Fibroblast of skin of scalp (primary cell): Measurements from ENCODE around the gene PNPLA6.
"Not testable (repeated sequence)": the region's sequence is repeated elsewhere in the genome, so short reads cannot be mapped to it uniquely, and the experiment has no call there.

ENCODE experiments used
- DNase-seq: peaks from one replicate; pipeline ENCODE4 v3.0.0-alpha.2; 2013

The PNPLA6 gene

GRCh38 chr19:7533925-7534480 is 1.5 kb upstream of the PNPLA6 start:
- peak; percentile 90 for DNase-seq

DNA sequence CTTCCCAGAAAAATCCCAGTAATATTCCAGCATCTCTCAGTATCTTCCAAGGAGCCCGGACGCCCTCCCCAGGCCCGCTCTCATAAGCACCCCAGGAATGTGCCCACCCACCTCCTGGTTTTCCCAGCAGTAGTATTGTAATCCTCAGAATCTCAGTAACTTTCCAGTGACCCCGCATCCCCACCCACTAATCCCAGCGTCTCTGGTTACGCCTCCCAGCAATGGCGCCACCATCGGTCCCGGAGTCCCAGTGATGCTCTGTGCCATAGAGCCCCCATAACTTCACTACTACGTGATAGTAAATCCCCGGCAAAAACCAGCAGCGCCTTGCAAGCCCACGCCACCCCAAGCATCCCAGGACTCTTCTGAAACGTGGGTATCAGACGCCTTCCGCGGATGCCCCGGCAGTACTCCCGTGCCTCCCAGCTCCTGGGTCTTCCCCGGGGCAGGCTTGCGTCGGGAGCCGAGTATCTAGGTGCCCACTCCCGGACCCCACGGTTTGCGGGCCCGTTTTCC is 928 bp upstream of the PNPLA6 start:
- peak; percentile 87 for DNase-seq

DNA sequence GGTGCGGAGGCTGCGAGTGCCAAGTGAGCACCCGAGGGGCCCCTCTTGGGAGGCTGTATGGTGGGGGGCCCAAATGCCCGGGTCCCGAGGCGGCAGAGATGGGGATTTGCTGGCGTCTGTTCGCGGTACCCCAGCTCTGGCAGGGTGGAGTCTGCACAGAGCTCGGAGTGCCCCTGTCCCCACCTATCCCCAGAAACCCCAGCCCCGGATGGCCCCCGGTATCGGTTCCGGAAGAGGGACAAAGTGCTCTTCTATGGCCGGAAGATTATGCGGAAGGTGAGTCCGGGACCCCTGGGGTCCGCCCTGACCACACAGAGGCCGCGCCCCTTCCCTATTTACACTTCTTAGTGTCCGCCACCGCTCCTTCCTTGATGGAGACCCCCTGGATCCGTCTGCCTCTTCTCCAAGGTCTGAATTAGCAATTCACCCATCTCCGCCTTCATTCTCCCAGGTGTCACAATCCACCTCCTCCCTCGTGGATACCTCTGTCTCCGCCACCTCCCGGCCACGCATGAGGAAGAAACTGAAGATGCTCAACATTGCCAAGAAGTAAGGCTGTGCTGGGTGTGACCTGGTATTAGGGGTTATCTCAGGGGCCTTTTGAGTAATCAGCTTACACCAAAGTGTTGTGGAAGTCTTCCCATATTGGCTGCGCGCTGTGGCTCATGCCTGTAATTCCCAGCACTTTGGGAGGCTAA is 630 bp downstream of the PNPLA6 start:
- no peak for DNase-seq

GRCh38 chr19:7538990-7539389 is 3.5 kb downstream of the PNPLA6 start:
- not testable (repeated sequence) for DNase-seq

GRCh38 chr19:7539827-7540425 is 4.4 kb downstream of the PNPLA6 start:
- DNase-seq: no peak

- peak; percentile 26 for DNase-seq
Measured at GRCh38 chr19:7540761-7541474, 5.4 kb downstream of the PNPLA6 start.

DNA sequence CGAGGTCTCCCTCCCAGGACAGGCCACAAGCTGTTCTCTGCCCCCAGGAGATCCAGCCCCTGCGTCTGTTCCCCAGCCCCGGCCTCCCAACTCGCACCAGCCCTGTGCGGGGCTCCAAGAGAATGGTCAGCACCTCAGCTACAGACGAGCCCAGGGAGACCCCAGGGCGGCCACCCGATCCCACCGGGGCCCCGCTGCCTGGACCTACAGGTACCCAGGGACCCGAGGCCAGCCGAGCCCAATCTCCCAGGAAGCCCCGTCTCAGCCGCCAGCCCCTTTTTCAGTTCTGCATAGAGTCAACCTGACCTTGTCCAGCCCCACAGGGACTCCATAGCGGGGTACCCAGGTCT is 5.9 kb downstream of the PNPLA6 start:
- DNase-seq: no peak

DNA sequence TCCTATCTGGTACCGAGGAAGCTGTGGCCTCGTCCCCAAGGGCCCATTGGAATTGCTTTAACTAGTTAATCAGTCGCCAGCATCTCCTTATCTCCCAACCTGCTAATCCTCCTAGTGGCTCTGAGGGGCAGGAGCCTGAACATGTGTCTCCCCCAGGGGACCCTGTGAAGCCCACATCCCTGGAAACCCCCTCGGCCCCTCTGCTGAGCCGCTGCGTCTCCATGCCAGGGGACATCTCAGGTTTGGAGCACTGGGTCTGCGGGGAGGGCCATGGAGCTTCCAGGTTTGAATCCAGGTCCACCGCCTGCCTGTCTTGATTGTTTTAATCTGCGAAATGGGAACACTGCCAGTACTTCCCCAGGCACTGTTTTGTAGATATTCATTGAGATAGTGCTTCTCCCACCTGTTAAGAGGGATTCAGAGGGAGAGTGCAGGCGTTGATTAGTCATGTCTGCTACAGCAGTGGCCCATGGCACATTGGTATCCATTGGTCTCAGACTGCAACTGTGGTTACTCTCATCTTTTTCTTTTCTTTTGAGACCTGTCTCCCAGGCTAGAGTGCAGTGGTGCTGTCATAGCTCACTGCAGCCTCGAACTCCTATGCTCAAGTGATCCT is 6.4 kb downstream of the PNPLA6 start:
- DNase-seq: no peak

DNA sequence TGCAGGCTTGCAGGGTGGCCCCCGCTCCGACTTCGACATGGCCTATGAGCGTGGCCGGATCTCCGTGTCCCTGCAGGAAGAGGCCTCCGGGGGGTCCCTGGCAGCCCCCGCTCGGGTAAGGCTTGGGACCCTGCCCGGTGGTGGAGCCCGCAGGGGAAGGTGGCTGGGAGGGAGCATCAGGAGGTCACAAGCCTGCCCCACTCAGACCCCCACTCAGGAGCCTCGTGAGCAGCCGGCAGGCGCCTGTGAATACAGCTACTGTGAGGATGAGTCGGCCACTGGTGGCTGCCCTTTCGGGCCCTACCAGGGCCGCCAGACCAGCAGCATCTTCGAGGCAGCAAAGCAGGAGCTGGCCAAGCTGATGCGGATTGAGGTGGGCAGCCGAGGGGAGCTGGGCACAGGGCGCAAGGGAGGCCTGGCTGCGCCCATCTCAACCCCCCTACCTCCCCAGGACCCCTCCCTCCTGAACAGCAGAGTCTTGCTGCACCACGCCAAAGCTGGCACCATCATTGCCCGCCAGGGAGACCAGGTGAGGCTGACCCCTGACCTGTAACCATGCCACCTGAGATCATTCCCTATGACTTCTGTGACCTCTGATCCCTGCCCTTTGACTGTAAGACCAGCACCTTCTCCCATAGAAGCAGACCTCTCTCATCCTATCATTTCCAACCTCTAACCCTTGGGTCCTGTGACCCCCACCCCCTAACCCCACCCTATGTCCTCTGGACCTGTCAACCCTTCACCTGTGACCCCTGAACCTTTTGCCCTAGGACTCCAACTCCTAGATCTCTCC is 7.2 kb downstream of the PNPLA6 start:
- no peak for DNase-seq

- no peak for DNase-seq
Measured at GRCh38 chr19:7544626-7545025, 9.1 kb downstream of the PNPLA6 start.

GRCh38 chr19:7545300-7545699 is 9.8 kb downstream of the PNPLA6 start:
- DNase-seq: no peak

- DNase-seq: no peak
Measured at GRCh38 chr19:7545904-7546303, 10.4 kb downstream of the PNPLA6 start.

DNA sequence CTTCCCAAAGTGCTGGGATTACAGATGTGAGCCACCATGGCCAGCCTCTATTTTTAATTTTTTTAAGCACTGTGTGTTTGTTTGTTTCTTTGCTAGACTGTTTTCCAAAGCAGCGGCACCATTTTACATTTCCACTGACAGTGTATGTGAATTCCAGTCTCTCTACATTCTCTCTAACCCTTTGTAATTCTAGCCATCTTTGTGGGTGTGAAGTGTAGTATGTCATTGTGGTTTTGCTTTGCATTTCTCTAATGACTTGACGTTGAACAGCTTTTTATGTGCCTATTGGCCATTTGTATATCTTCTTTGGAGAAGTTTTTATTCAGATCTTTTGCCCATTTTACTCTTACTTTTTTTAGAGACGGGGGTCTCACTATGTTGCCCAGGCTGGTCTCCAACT is 11.6 kb downstream of the PNPLA6 start:
- DNase-seq: no peak

DNA sequence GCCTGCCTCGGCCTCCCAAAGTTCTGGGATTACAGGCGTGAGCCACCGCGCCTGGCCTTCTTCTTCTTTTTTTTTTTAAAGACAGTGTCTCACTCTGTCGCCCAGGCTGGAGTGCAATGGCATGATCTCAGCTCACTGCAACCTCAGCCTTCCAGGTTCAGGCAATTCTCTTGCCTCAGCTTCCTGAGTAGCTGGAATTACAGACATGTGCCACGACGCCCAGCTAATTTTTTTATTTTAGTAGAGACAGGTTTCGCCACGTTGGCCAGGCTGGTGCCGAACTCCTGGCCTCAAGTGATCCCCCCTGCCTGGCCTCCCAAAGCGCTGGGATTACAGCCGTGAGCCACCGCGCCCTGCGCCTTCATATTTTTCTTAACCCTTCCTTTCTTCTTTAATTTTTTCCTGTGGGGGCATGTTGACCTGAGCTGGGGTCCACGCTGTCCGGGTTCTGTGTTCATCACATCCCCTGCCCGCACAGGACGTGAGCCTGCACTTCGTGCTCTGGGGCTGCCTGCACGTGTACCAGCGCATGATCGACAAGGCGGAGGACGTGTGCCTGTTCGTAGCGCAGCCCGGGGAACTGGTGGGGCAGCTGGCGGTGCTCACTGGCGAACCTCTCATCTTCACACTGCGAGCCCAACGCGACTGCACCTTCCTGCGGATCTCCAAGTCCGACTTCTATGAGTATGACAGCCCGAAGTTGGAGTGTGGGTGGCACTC is 14.1 kb downstream of the PNPLA6 start:
- no peak for DNase-seq

DNA sequence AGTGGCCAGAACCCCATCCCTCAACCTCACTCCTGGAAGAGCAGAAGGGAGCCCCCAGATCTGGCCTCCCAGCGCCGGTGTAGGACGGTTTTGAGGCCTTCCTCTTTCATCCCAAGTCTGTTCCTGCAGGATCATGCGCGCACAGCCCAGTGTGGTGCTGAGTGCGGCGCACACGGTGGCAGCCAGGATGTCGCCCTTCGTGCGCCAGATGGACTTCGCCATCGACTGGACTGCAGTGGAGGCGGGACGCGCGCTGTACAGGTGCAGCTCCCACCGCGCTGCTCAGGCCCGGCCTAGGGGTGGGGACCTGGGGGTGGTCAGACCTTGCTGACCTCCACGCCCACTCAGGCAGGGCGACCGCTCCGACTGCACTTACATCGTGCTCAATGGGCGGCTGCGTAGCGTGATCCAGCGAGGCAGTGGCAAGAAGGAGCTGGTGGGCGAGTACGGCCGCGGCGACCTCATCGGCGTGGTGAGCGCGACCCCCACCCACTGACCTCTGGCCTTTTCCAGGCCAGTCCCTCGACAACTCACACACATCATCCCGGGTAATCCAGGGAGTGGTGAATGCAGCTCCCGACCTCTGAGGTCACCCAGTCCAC is 14.8 kb downstream of the PNPLA6 start:
- DNase-seq: no peak

DNA sequence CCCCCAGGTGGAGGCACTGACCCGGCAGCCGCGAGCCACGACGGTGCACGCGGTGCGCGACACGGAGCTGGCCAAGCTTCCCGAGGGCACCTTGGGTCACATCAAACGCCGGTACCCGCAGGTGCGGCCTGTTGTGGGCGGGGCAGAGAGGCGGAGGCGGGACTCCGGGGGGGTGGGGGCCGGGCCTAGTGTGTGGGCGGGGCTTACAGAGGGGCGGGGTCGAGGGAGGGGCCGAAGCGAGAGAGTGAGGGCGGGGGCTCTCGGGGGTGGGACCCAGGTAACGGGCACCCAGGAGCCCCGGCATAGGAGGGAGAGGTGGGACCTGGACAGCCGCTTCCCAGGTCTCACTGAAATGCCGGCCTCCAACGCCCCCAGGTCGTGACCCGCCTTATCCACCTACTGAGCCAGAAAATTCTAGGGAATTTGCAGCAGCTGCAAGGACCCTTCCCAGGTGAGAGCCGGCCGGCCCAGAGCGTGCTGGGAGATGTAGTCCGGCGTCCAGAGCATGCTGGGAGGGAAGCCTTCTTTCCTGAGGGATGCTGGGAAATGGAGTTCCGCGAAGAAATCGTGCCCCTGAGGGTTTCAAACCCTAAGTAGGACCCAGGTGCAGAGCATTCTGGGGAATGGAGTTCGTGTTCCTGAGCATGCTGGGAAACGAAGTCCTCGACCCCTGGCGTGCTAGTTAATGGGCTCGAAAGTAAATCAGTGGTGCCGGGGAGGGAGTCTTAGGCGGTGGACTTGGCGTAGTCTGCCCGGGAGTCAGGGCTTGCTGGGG is 15.7 kb downstream of the PNPLA6 start:
- DNase-seq: peak; percentile 63

DNA sequence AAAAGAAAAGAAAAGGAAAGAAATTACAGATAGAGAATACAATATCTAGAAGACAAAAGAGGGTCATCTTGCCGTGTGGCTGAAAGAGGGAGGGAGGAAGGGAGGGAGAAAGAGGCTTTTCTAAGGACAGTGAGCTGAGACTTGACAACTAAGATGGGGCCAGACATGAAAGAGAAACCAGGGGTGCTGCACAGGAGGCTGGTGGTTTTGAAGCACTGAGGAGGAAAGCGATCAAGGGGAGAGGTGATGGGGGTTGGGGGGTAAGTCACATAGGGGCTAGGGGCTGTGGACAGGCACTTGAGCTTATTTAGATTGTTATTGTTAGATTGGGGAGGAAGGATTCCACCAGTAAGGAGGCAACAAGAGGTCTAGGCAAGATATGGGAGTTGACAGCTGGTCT is 17.3 kb downstream of the PNPLA6 start:
- no peak for DNase-seq

GRCh38 chr19:7554565-7554964 is 19.0 kb downstream of the PNPLA6 start:
- DNase-seq: no peak

GRCh38 chr19:7554990-7555864 is 19.7 kb downstream of the PNPLA6 start:
- no peak for DNase-seq
